Right ventricle myocardium inferior (tissue), 1 donor: ENCODE results near the gene FIGNL2. TPM values are rescaled to one million over a fixed set of nuclear protein-coding genes. Genes with fewer than 3 reads are reported as not detected.

Experiments used
- ATAC-seq: fragments of 200-7000 bp; cut with Tn5 transposase; one replicate; pipeline ENCODE4 v1.9.1; 2020; ENCODE audit warnings: mild to moderate bottlenecking, moderate library complexity
- DNase-seq: peaks from one replicate; pipeline ENCODE4 v3.0.0; 2021; ENCODE audit errors: missing footprints
- intact Hi-C: fragments of 100-400 bp; cut with DNase I; formaldehyde crosslinking; loops from one replicate; pipeline ENCODE4 v1.11.0; 2022
- total RNA-seq: library from RNA; stranded (reverse); fragmentation: NEBNext Ultra II Directional; extraction: Animal tissue kit (Norgen Biotek cat#: 25700); gene quantifications from one replicate; pipeline ENCODE4 v1.2.1, GENCODE V29; 2021
- donor health status: DM: no; HTN: yes; CAD: no; lungs with severe emphysema.

FIGNL2 gene
- total RNA-seq, 1 donor from 2014 or later = 0.22 TPM

- intact Hi-C loops = loop anchor here (5.0 kb wide), 1 partner anchor 402 kb away; the partner anchor contains the start of gene SLC4A8
- no peak for DNase-seq
- ATAC-seq = no peak
Measured at GRCh38 chr12:51823875-51824565, 24.5 kb downstream of the FIGNL2 start.

DNA sequence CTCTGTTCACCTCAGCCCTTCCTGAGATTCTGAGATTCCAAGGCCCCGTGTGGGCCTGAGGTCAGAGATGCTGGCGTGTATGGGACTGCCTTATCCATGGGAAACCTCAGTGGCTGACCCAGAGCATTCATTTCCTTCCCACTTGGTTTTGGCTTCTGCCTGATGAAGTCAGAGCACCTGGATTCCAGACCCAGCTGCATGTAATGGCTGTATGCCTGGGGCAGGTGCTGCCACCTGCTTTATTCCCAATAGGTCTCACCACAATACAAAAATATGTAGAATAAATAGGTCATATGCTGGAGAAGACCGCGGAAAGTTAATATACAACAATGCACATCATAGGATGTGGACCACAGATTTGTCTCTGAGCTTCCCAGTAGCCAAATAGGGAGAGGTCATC lies 25.6 kb downstream of the FIGNL2 start:
- no peak for ATAC-seq
- DNase-seq = no peak
- intact Hi-C loops = loop anchor here (5.0 kb wide), 1 partner anchor 401 kb away; the partner anchor contains the start of gene SLC4A8

- DNase-seq (no peak), ATAC-seq (no peak)
- intact Hi-C loops = loop anchor here (5.0 kb wide), 1 partner anchor 400 kb away; the partner anchor contains the start of gene SLC4A8
Measured at GRCh38 chr12:51822261-51822616, 26.3 kb downstream of the FIGNL2 start.

- ATAC-seq (peak; percentile 22), DNase-seq (no peak)
- intact Hi-C loops = loop anchor here (5.0 kb wide), 1 partner anchor 399 kb away; the partner anchor contains the start of gene SLC4A8
Measured at GRCh38 chr12:51821440-51822260, 26.9 kb downstream of the FIGNL2 start.

- intact Hi-C loops = loop anchor here (5.0 kb wide), 1 partner anchor 398 kb away; the partner anchor contains the start of gene SLC4A8
- ATAC-seq (peak; percentile 72), DNase-seq (peak; percentile 86)
Measured at GRCh38 chr12:51820526-51821439, 27.7 kb downstream of the FIGNL2 start.

- no peak for DNase-seq
- ATAC-seq = no peak
- intact Hi-C loops = loop anchor here (5.0 to 10.0 kb wide), 2 partner anchors 285 to 398 kb away; partner anchors contain the start of gene SLC4A8
Measured at GRCh38 chr12:51819736-51820525, 28.6 kb downstream of the FIGNL2 start.

DNA sequence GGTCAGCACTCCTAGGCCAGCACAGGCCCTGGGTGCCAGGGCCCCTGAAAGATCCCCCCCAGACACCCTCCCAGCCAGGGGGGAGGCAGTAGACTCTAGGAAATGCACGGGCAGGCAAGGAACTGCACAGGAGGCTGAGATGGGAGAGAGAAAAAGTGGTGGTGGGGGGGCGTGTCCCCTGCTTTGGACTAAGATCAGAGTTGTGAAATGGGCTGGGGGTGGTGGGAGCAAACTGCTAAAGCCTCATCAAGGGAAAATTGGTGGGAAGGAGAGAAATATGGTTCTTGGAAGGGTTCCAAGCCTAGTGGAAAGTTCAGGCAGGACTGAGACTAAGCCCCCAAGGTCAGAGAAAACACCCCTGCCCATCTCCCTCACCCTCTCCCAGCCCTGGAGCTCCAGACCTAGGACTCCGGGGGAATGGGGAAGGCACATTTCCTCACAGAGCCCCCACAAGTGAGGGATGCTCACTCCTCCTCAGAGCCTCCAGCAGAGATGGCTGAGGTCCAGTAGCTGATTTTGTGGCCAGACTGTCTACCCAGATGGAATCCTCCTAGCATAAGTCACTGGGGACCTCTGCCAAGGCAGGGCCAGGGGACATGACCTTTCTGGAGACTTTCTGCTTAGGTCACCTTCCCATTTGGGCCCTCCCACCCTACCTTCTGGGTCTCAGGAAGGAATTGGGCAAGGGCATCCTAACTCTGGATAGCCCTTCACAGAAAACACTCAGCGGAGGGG lies 29.8 kb downstream of the FIGNL2 start:
- intact Hi-C loops = loop anchor here (10.0 kb wide), 1 partner anchor 284 kb away; no protein-coding TSS in a partner anchor
- no peak for DNase-seq

GRCh38 chr12:51818086-51818485 lies 30.4 kb downstream of the FIGNL2 start:
- ATAC-seq (no peak), DNase-seq (no peak)
- intact Hi-C loops = loop anchor here (10.0 kb wide), 1 partner anchor 283 kb away; no protein-coding TSS in a partner anchor

More for the DNA sequence above, 29.8 kb downstream of the FIGNL2 start:
- ATAC-seq = no peak

DNA sequence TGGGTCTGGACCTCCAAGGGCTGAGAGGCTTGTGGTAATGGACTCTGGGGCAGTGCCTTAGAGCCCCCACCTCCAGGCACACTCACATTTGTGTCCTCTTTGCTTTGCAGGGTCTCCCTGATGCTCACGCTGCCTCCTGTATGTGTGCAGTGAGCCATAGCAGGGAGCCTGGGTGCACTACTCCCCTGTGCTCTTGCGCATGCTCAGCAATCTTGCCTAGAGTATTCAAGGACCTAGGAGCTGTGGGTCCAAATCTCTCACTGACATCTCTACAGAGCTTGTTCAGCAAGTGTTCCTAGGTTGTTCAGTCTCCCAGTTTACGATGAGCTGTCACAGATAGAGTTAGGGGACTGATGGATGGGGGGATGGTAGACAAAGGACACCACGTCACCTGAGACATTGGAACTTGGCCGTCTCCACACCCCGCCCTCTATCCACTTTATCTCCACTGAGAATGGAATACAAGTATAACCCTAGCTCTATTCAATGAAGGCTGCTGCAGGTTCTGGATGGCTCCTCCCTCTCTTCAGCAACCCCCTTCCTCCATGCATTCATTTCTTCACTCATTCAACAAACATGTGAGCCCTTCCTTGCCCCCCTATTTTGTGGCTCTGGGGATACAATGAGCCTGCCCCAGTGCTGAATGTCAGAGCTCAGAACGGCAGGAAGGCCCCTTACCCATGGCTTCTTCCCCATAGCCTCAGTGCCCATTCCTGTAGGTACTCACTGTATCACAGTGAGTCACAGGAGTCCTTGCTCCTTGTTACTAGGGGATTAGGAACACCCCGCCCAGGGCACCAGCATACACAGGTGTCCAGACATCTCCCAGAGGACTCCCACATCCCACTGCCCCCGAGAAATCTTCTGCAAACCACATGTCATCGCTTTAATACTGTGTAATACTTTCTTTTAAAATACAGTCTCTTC lies 31.2 kb downstream of the FIGNL2 start:
- ATAC-seq (no peak), DNase-seq (no peak)
- intact Hi-C loops = loop anchor here (10.0 kb wide), 1 partner anchor 282 kb away; no protein-coding TSS in a partner anchor

DNA sequence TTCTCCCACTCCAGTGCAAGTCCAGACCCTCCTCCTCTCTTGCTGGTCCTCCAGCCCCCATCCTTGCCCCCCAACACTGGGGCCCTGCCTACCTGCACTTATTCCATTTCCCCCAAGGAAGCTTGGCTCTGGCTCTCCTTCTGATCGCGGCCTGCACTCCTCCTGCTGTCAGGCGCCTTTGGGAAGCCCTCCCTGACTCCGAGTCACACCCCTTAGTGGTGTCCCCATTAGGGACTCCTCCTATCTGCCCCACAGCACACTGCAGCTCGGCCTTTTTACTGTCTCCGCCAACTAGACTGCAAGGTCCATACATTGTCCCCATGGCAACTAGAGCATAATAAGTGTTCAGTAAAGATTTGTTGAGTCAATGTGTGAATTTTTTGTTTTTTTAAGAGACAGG lies 32.9 kb downstream of the FIGNL2 start:
- intact Hi-C loops = loop anchor here (10.0 kb wide), 1 partner anchor 281 kb away; no protein-coding TSS in a partner anchor
- DNase-seq (no peak), ATAC-seq (no peak)

- ATAC-seq = peak; percentile 88
- intact Hi-C loops = loop anchor here (10.0 kb wide), 1 partner anchor 280 kb away; no protein-coding TSS in a partner anchor
- DNase-seq = peak; percentile 93
Measured at GRCh38 chr12:51814311-51815088, 34.0 kb downstream of the FIGNL2 start.

DNA sequence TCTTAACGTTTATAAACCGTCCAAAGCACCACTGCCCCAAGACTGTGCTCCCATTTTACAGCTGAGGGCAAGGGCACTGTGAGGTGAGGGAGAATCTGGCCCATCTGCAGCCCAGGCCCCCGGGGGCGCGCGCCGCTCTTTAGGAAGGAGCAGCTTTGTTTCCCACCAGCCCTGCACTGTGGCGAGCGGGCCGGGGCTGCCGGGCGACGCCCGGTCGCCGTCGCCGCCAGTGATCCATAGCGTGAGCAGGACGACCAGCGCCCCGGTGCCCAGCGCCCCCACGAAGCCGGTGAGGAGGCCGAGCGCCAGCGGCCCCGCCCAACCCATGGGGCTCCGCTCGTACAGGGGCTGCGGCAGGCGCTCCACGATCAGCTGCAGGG lies 34.6 kb downstream of the FIGNL2 start:
- intact Hi-C loops = loop anchor here (10.0 kb wide), 1 partner anchor 279 kb away; no protein-coding TSS in a partner anchor
- ATAC-seq (no peak), DNase-seq (no peak)

GRCh38 chr12:51812871-51813270 lies 35.6 kb downstream of the FIGNL2 start:
- intact Hi-C loops = loop anchor here (10.0 kb wide), 1 partner anchor 278 kb away; no protein-coding TSS in a partner anchor
- DNase-seq (no peak), ATAC-seq (no peak)

GRCh38 chr12:51811203-51812202 lies 37.0 kb downstream of the FIGNL2 start:
- no peak for ATAC-seq
- intact Hi-C loops = loop anchor here (10.0 kb wide), 1 partner anchor 277 kb away; no protein-coding TSS in a partner anchor
- DNase-seq = no peak
